ENCODE data around the gene INSYN1. TPM values are rescaled to one million over a fixed set of nuclear protein-coding genes. Genes with fewer than 3 reads are reported as not detected.

The INSYN1 gene, protein sequence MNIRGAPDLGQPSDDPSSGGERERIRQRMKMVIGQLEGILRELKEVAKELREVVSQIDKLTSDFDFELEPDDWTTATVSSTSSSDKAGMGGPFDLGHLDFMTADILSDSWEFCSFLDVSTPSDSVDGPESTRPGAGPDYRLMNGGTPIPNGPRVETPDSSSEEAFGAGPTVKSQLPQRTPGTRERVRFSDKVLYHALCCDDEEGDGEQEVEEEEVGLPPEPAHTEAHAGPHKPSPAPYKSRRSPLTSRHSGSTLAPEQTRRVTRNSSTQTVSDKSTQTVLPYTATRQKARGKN
- total RNA-seq (2013; cell fraction: nucleolus; rRNA removed), result not detected in 2 replicates
- total RNA-seq (2014; rRNA removed) (not detected in 2 replicates), total RNA-seq (2014; rRNA removed; fragmentation: Illumina TruSeq; extraction: Trizol) (not detected in 2 replicates), total RNA-seq (2021) (not detected in 2 replicates), polyA plus RNA-seq (2011; rRNA removed) (not detected in 2 replicates), polyA plus RNA-seq (2014; fragmentation: Illumina TruSeq; extraction: Trizol) (not detected in 2 replicates), polyA plus RNA-seq (2014; fragmentation: Nextera tagmentation; extraction: Ambion mirVana) (not detected), polyA plus RNA-seq (2014; rRNA removed) (not detected in 2 replicates), polyA plus RNA-seq (2016; fragmentation: Nextera tagmentation; extraction: Ambion mirVana) (not detected), polyA minus RNA-seq (2011; rRNA and poly(A)+ RNA removed) (not detected in 2 replicates), Bru-seq, nascent RNA (percentile 5 among the genes with signal in this experiment), BruChase-seq, experiment 1, labeled RNA remaining after a 6-hour chase (not detected), BruChase-seq, experiment 2, labeled RNA remaining after a 2-hour chase (percentile 9 among the genes with signal in this experiment)
- polyA plus RNA-seq (2011; ENCODE audit: low read depth), result not detected
- polyA plus RNA-seq (2011; cell fraction: cytosol; rRNA removed), result not detected in 2 replicates
- not detected in 2 replicates for polyA plus RNA-seq (2011; cell fraction: nucleus; rRNA removed)
- polyA plus RNA-seq (2012), result not detected in 2 replicates
- not detected in 2 replicates for polyA minus RNA-seq (2011; cell fraction: cytosol; rRNA and poly(A)+ RNA removed)
- polyA minus RNA-seq (2011; cell fraction: nucleus; rRNA and poly(A)+ RNA removed), result not detected in 2 replicates
- long read RNA-seq, experiment 1, result 0 reads
- long read RNA-seq, experiment 2, result 0 reads

DNA sequence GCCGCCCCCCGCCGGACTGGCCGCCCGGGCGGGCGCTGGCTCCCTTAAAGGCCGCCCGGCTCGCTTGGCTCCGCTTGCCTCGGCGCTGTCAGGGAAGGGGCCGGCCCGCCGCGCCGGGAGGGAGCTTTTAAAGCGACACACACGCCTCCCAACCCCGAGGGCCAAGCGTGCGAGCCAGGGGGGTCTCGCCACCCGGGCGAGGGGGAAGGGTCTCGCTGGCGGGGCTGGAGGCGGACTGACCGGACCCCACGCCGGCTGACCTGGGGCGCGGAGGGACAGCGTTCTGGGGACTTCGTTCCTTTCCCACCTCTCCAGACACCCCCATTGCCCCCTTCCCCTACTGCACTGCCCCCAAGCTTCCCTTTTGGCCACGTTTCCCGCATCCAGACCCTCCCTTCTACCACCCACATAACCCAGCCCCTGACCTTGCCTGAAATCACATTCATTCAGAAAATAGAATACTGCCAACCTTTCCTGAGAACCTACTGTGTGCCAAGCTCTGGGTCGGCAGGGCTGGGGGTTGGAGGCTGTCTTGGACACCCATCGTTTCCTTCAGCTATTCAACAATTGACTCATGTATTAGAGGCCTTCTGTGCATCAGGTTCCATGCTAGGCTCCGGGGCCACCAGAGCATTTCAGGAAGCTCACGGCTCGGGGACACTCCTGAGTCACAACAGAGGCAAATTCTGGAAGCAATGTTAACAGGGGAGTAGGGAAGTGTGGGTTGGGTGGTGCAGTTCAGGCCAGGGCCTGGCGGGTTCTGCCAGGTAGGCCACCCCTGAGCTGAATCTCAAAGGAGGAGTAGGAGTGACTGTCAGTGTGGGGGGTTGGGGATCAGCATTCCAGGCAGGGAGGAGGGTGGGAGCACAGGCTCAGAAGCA lies at the start of gene INSYN1:
Gene INSYN1 (minus strand): TSS at position 102 of the 881 bp plus-strand sequence. CDS start 2,221 bp downstream, outside the sequence.
- no TSS peak for BruUV-seq (replicated peaks)
- Histone ChIP-seq H3K79me2 (ENCODE audit: control insufficient read depth, insufficient read depth, low read length) (no peaks in the 10 kb centered on the region), H2AFZ (ENCODE audit: control insufficient read depth, low read depth, low read length) (no peak within 1 kb of the TSS), H3K36me3 (ENCODE audit: control insufficient read depth in 2 of 2, insufficient read depth in 2 of 2, low read length in 1 of 2) (no peaks in the 10 kb centered on the region), H3K4me3 (no peak within 1 kb of the TSS), H3K4me2 (ENCODE audit: control insufficient read depth, insufficient read depth) (no peak within 1 kb of the TSS), H3K9me3 (replicated peaks; ENCODE audit: control insufficient read depth, insufficient read depth, low read length) (no peaks in the 10 kb centered on the region), H3K9ac (ENCODE audit: control insufficient read depth, insufficient read depth, low read length) (no peak within 1 kb of the TSS), H4K20me1 (ENCODE audit: control insufficient read depth, insufficient read depth) (no peaks in the 10 kb centered on the region), H3K27ac (ENCODE audit: control insufficient read depth, insufficient read depth) (no peak within 1 kb of the TSS), H3K4me1 (ENCODE audit: control insufficient read depth, insufficient read depth, low read length) (no peaks in the 10 kb centered on the region), H3K27me3 (replicated peaks in 1 of 2; ENCODE audit: control insufficient read depth in 2 of 2, insufficient read depth in 2 of 2, low read length in 1 of 2) (peaks cover 5 to 7% of the 10 kb centered on the region in 2 experiments; a peak in 3 of 4 replicates)
- in situ Hi-C loops (cut with MboI), result no loop called here
- TF ChIP-seq POLR2AphosphoS2 (IDR thresholded peaks at IDR 0.05; ENCODE audit: low read depth, low read length) (no peak), IRF4 (IDR thresholded peaks at IDR 0.05; ENCODE audit: low read depth, low read length) (no peak), KAT2A (conservative IDR thresholded peaks at IDR 0.05; ENCODE audit: control insufficient read depth, low read depth, low read length) (no peak), FOXK2 (IDR thresholded peaks at IDR 0.05) (no peak), NFYA (IDR thresholded peaks at IDR 0.05; ENCODE audit: borderline replicate concordance, low read depth, low read length) (no peak), TCF3 (IDR thresholded peaks at IDR 0.05; ENCODE audit: borderline replicate concordance, insufficient read depth, low read depth, low read length) (no peak), CEBPB (IDR thresholded peaks at IDR 0.05; ENCODE audit: borderline replicate concordance in 1 of 2, low read depth in 2 of 2, low read length in 2 of 2) (no peak), ZNF384 (IDR thresholded peaks at IDR 0.05; ENCODE audit: borderline replicate concordance, low read depth, low read length) (no peak)
- TF ChIP-seq, protein P1, sequence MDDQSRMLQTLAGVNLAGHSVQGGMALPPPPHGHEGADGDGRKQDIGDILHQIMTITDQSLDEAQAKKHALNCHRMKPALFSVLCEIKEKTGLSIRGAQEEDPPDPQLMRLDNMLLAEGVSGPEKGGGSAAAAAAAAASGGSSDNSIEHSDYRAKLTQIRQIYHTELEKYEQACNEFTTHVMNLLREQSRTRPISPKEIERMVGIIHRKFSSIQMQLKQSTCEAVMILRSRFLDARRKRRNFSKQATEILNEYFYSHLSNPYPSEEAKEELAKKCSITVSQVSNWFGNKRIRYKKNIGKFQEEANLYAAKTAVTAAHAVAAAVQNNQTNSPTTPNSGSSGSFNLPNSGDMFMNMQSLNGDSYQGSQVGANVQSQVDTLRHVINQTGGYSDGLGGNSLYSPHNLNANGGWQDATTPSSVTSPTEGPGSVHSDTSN (IDR thresholded peaks at IDR 0.05; ENCODE audit: insufficient replicate concordance, low read depth, low read length), result no peak
- no peak for DNase-seq (ENCODE audit: low read depth, low spot score)
- intact Hi-C loops (cut with micrococcal nuclease; ENCODE audit: unreplicated experiment), result no loop called here
- ATAC-seq, result no peak
- WGBS (ENCODE audit: insufficient coverage, insufficient replicate concordance, low lambda C conversion rate, missing lambda C conversion rate), result 25% methylated on average over 22 of the region's 44 CpGs
- ChIA-PET RAD21 (ENCODE audit: unreplicated experiment) (interaction anchor here (0.7 kb wide), 1 partner anchor 18 kb away, joined by 3 read pairs; no protein-coding TSS in a partner anchor), SMC1A (ENCODE audit: uncharacterized antibody, unreplicated experiment) (no interaction called here), POLR2A (no interaction called here), CTCF (no interaction called here)
- no peak for FAIRE-seq

All from GM12878 (cell line).